K562 (cell line): Measurements from ENCODE around the gene FIBP. TPM values are rescaled to one million over a fixed set of nuclear protein-coding genes. Genes with fewer than 3 reads are reported as not detected.

Experiments
- BCOR ChIP-seq: fragments of 450-650 bp; IDR thresholded peaks from 2 replicates; pipeline ENCODE4 v1.6.1; 2016
- CREB3L1 ChIP-seq: fragments of 450-650 bp; IDR thresholded peaks from 2 replicates; pipeline ENCODE4 v1.6.1; 2014; ENCODE audit warnings: low read depth, mild to moderate bottlenecking, moderate library complexity, borderline replicate concordance
- E2F1 ChIP-seq: sonication (generic); formaldehyde crosslinking; IDR thresholded peaks from 2 replicates; pipeline ENCODE4 v1.8.1; 2023; ENCODE audit warnings: mild to moderate bottlenecking, missing genetic modification reagents, moderate library complexity
- E2F8 ChIP-seq: fragments of 450-650 bp; IDR thresholded peaks from 2 replicates; pipeline ENCODE4 v1.7.1; 2018; ENCODE audit warnings: mild to moderate bottlenecking, low read depth; ENCODE audit not compliant: partially characterized antibody
- FOXA3 ChIP-seq, 2 experiments: fragments of 450-650 bp in 1 of 2; sonication (generic) in 1 of 2; formaldehyde crosslinking; IDR thresholded peaks in 1 of 2; conservative IDR thresholded peaks in 1 of 2; 2 replicates each; pipeline versions ENCODE4 v1.4.0 to v1.8.0; 2020 to 2022; ENCODE audit warnings: mild to moderate bottlenecking in 2 of 2, missing genetic modification reagents in 1 of 2
- FOXP4 ChIP-seq: sonication (generic); formaldehyde crosslinking; IDR thresholded peaks from 2 replicates; pipeline ENCODE4 v1.8.0; 2022; ENCODE audit warnings: mild to moderate bottlenecking, missing genetic modification reagents, borderline replicate concordance
- GTF2A2 ChIP-seq: IDR thresholded peaks from 2 replicates; pipeline ENCODE4 v1.6.1; 2016; ENCODE audit warnings: mild to moderate bottlenecking, missing genetic modification characterization, missing compliant biosample characterization
- MBD2 ChIP-seq: sonication (generic); IDR thresholded peaks from 2 replicates; pipeline ENCODE4 v1.6.1; 2016; ENCODE audit warnings: low read depth, borderline replicate concordance
- MNT ChIP-seq, 2 experiments: fragments of 450-650 bp; conservative IDR thresholded peaks; 2 replicates each; pipeline ENCODE4 v1.6.1; 2017; ENCODE audit warnings: mild to moderate bottlenecking in 2 of 2, moderate library complexity in 2 of 2
- PHF20 ChIP-seq: fragments of 450-650 bp; IDR thresholded peaks from 2 replicates; pipeline ENCODE4 v1.6.1; 2018; ENCODE audit not compliant: partially characterized antibody
- PKNOX1 ChIP-seq: fragments of 450-650 bp; IDR thresholded peaks from 2 replicates; pipeline ENCODE4 v1.6.1; 2016
- SMAD4 ChIP-seq: fragments of 250-450 bp; sonication (Bioruptor Pico); conservative IDR thresholded peaks from 2 replicates; pipeline ENCODE4 v1.8.0; 2021; ENCODE audit warnings: inconsistent platforms, mild to moderate bottlenecking, moderate library complexity
- ZBTB9 ChIP-seq: fragments of 450-650 bp; formaldehyde crosslinking; IDR thresholded peaks from 2 replicates; pipeline ENCODE4 v1.4.0; 2020; ENCODE audit warnings: mild to moderate bottlenecking, moderate library complexity
- polyA plus RNA-seq, 8 experiments: library from polyadenylated mRNA; depleted of rRNA in 4 of 8; stranded (reverse) in 5 of 8; unstranded in 3 of 8; fragments of >200 nt; fragmentation: Nextera tagmentation in 2 of 8; fragmentation: Illumina TruSeq in 1 of 8; extraction: Ambion mirVana in 2 of 8; extraction: Trizol in 1 of 8; gene quantifications; 2 replicates each; pipeline versions ENCODE4 v1.2.1 to v1.2.3, GENCODE V29; 2011 to 2014; ENCODE audit warnings: inconsistent platforms in 1 of 8, missing spikeins in 1 of 8
- total RNA-seq, 7 experiments: library from RNA; depleted of rRNA in 6 of 7; stranded (reverse); fragments of >200 nt in 6 of 7; fragmentation: Illumina TruSeq in 2 of 7; extraction: Trizol in 2 of 7; gene quantifications; 2 replicates each; pipeline versions ENCODE4 v1.2.1 to v1.2.3, GENCODE V29; 2011 to 2021; ENCODE audit warnings: low replicate concordance in 1 of 7

The FIBP gene
- total and polyA plus RNA-seq, 9 of the 15 experiments (the other 6 are each of a cell fraction or from before 2014, with no cell fraction given) = 41.2 to 79.2 (median 48.6) TPM

GRCh38 chr11:65860278-65861164 lies 27.8 kb downstream of the FIBP start, which contains the start of gene MUS81 (continued):
- peak; percentile 75 for TF ChIP-seq E2F1 (CRISPR knock-in tag)
- peak; percentile 49; the same call in 1 of the 2 replicates for TF ChIP-seq ZBTB9
- peak; percentile 81 for TF ChIP-seq MBD2
- peak; percentile 96 for TF ChIP-seq PKNOX1
- no peak for TF ChIP-seq PHF20
- no peak for TF ChIP-seq GTF2A2 (tag)
- peak; percentile 90 for TF ChIP-seq SMAD4
- peak; percentile 55 for TF ChIP-seq BCOR
- TF ChIP-seq MNT (conservative IDR thresholded peaks at IDR 0.05) = peak; percentile 66 to 82
- TF ChIP-seq FOXA3 (CRISPR knock-in tag; conservative IDR thresholded peaks at IDR 0.05 in 1 of 2, IDR thresholded peaks at IDR 0.05 in 1 of 2) = 0 out of 4 replicates have a peak, but pooled peaks of 1 of the 2 experiments have one; percentile 37
- TF ChIP-seq CREB3L1 = 0 out of 2 replicates have a peak, but pooled peaks have one; percentile 23
- TF ChIP-seq E2F8 = peak; percentile 77
- 0 out of 2 replicates have a peak, but pooled peaks have one; percentile 64 for TF ChIP-seq FOXP4 (CRISPR knock-in tag)
